Measurements from ENCODE around the gene ZNF608.

ZNF608 gene

DNA sequence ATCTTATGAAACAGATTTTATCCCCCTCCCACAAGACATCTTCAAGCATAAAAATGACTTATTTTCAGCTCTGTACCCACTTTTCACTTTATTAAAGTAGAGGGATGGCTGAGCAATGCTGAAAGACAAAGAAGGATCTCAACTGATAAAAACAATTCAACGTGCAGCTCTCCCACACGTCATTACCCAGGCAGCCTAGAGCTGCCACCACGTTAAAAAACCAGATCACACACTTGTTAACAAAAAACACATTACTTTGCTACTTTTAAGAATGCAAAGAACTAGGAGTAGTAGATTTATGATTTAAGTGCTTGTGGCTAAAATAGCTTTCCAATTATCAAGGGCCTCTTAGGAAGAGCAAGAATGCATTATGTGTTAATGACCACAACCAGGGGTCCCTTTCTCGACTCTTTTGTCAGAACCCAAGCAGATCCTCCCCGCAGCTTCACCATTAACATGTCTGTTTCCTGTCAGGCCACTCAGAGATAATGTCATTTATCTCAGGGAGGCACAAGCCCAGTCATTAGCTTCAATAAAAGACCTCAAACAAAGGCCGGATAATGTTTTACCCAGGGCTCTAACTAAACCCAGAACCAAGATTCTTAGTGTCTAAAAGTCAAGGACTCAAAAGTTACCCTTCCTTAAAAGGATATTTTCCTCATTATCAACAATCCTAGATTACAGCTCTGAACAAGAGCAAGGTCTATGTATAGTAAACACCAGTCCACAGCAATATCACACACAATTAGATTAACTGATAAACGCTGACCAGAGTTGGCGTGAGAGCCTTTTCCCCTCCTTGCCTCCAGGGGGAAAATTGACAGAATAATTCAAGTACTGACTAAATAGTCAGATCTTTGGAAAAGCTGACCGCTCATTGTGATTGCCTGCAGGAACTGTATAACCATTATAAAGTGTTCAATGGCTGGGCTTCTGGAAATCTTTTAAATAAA is 7.5 kb downstream of the ZNF608 start:
- ATAC-seq (replicated peaks), result no peak
- H3K9me3 Mint-ChIP-seq, result peaks cover 0 to 16% of the 10 kb centered on the region in 2 donors
- no peak for DNase-seq
- no peak overlapping the region for H3K4me3 Mint-ChIP-seq
- no peaks in the 10 kb centered on the region for H3K4me1 Mint-ChIP-seq (ENCODE audit: low read depth in 2 of 2)
- no peaks in the 10 kb centered on the region for H3K36me3 Mint-ChIP-seq (ENCODE audit: insufficient read depth)
- no peak overlapping the region for H3K27ac Mint-ChIP-seq
- peaks cover 7 to 13% of the 10 kb centered on the region in 2 donors for H3K27me3 Mint-ChIP-seq

- no peak overlapping the region for H3K4me3 Mint-ChIP-seq
- no peak overlapping the region for H3K27ac Mint-ChIP-seq
- H3K4me1 Mint-ChIP-seq (ENCODE audit: low read depth in 2 of 2), result no peaks in the 10 kb centered on the region
Observed at GRCh38 chr5:124737651-124738050, 8.8 kb downstream of the ZNF608 start.

DNA sequence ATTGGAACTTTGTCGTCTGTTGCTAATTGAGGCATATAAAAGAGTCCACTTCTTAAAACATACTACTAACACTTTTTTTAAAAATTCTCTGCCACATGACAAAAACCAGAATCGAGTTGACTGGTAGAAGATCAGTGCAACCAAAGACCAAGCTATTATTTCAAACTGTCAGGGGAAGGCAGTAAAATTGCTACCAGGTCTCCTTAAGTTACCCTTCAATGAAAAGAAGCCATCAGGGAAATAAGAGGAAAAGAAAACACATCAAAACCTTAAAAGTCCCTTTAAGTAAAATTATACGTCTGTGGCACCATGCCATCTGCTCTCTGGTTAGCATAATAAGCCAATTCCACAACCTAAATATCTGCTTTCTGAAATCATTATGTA is 9.6 kb downstream of the ZNF608 start:
- no peaks in the 10 kb centered on the region for H3K36me3 Mint-ChIP-seq (ENCODE audit: insufficient read depth)
- H3K4me1 Mint-ChIP-seq (ENCODE audit: low read depth in 2 of 2), result no peaks in the 10 kb centered on the region
- peaks cover 0 to 16% of the 10 kb centered on the region in 2 donors for H3K9me3 Mint-ChIP-seq
- ATAC-seq (replicated peaks), result no peak
- DNase-seq, result no peak
- H3K4me3 Mint-ChIP-seq, result no peak overlapping the region
- H3K27ac Mint-ChIP-seq, result no peak overlapping the region
- peaks cover 7 to 13% of the 10 kb centered on the region in 2 donors for H3K27me3 Mint-ChIP-seq

More at GRCh38 chr5:124737651-124738050, 8.8 kb downstream of the ZNF608 start:
- DNase-seq (no peak), ATAC-seq (replicated peaks) (no peak)
- H3K36me3 Mint-ChIP-seq (ENCODE audit: insufficient read depth), result no peaks in the 10 kb centered on the region
- H3K9me3 Mint-ChIP-seq, result peaks cover 0 to 16% of the 10 kb centered on the region in 2 donors
- H3K27me3 Mint-ChIP-seq, result peaks cover 7 to 13% of the 10 kb centered on the region in 2 donors

GRCh38 chr5:124736082-124736804 is 10.2 kb downstream of the ZNF608 start:
- ATAC-seq (replicated peaks) (no peak), DNase-seq (no peak)
- Mint-ChIP-seq H3K27ac (no peak overlapping the region), H3K36me3 (ENCODE audit: insufficient read depth) (no peaks in the 10 kb centered on the region), H3K27me3 (peaks cover 7 to 9% of the 10 kb centered on the region in 2 donors), H3K4me1 (ENCODE audit: low read depth in 2 of 2) (no peaks in the 10 kb centered on the region), H3K4me3 (no peak overlapping the region), H3K9me3 (peaks cover 0 to 16% of the 10 kb centered on the region in 2 donors)

DNA sequence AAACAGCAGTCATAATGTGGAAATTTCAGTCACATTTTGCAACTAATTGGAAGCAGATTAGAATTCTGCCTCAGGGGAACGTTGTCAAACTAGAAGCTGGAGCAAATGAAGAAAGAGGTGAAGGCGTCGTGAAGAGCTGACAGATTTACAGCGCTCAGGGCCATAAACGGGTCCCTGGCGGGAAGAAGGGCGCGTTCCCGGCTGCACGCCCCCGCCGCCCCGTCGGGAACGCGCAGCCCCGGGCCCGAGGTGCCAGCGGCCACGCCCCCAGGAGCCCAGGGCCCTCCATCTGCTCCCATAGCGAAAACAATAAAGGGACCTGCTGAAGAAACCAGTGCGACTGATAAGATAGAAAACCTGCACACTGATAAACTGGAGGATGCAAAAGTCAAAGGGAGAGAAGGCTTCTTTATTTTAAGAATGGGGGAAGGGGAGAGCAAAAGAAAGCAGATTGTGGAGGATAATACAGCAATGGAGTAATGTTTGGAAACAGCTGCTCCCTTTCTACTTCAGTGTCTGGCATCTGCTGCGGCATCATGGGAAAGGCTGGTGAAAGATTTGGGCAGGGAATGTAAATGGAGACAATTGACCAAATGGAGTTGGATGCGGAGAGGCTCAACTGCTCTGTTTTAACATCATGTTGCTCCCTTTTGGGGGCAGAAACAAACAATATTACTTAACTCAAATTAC is 11.1 kb downstream of the ZNF608 start:
- Mint-ChIP-seq H3K27me3 (peaks cover 7% of the 10 kb centered on the region in 2 donors), H3K4me3 (no peak overlapping the region), H3K4me1 (ENCODE audit: low read depth in 2 of 2) (no peaks in the 10 kb centered on the region), H3K27ac (no peak overlapping the region), H3K9me3 (peaks cover 0 to 16% of the 10 kb centered on the region in 2 donors), H3K36me3 (ENCODE audit: insufficient read depth) (no peaks in the 10 kb centered on the region)
- ATAC-seq (replicated peaks) (no peak), DNase-seq (no peak)

- peaks cover 7% of the 10 kb centered on the region in 2 donors for H3K27me3 Mint-ChIP-seq
- H3K4me3 Mint-ChIP-seq, result no peak overlapping the region
- peaks cover 0 to 11% of the 10 kb centered on the region in 2 donors for H3K9me3 Mint-ChIP-seq
- no peak for ATAC-seq (replicated peaks)
- H3K27ac Mint-ChIP-seq, result no peak overlapping the region
- DNase-seq, result no peak
- no peaks in the 10 kb centered on the region for H3K4me1 Mint-ChIP-seq (ENCODE audit: low read depth in 2 of 2)
- no peaks in the 10 kb centered on the region for H3K36me3 Mint-ChIP-seq (ENCODE audit: insufficient read depth)
Observed at GRCh38 chr5:124734574-124735168, 11.8 kb downstream of the ZNF608 start.

DNA sequence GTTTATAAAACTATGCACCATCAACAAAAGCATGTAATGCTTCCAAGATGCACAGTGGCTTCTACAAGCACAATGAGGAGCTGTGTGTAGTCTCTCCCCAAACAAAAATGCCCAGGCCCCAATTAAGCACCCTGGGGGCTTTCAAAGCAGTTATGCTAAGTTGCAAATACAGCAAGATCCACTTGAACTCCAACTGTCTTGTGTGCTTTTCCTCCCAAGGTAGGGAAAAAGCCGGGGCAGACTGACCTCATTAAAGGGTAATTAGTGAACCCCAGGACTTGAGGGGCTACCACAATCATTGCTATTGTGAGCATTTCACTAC is 13.1 kb downstream of the ZNF608 start:
- H3K36me3 Mint-ChIP-seq (ENCODE audit: insufficient read depth), result no peaks in the 10 kb centered on the region
- no peak for ATAC-seq (replicated peaks)
- peaks cover 7% of the 10 kb centered on the region in 2 donors for H3K27me3 Mint-ChIP-seq
- DNase-seq, result no peak
- peaks cover 0 to 11% of the 10 kb centered on the region in 2 donors for H3K9me3 Mint-ChIP-seq
- H3K4me1 Mint-ChIP-seq (ENCODE audit: low read depth in 2 of 2), result no peaks in the 10 kb centered on the region
- H3K27ac Mint-ChIP-seq, result no peak overlapping the region
- H3K4me3 Mint-ChIP-seq, result no peak overlapping the region

GRCh38 chr5:124732428-124733328 is 13.8 kb downstream of the ZNF608 start:
- peaks cover 7% of the 10 kb centered on the region in 2 donors for H3K27me3 Mint-ChIP-seq
- DNase-seq, result no peak
- H3K27ac Mint-ChIP-seq, result no peak overlapping the region
- H3K9me3 Mint-ChIP-seq, result peaks cover 0 to 11% of the 10 kb centered on the region in 2 donors
- no peaks in the 10 kb centered on the region for H3K36me3 Mint-ChIP-seq (ENCODE audit: insufficient read depth)
- ATAC-seq (replicated peaks), result no peak
- H3K4me3 Mint-ChIP-seq, result no peak overlapping the region
- H3K4me1 Mint-ChIP-seq (ENCODE audit: low read depth in 2 of 2), result no peaks in the 10 kb centered on the region

- DNase-seq, result no peak
- no peak for ATAC-seq (replicated peaks)
- no peaks in the 10 kb centered on the region for H3K4me1 Mint-ChIP-seq (ENCODE audit: low read depth in 2 of 2)
- no peak overlapping the region for H3K4me3 Mint-ChIP-seq
- no peaks in the 10 kb centered on the region for H3K36me3 Mint-ChIP-seq (ENCODE audit: insufficient read depth)
- peaks cover 2 to 7% of the 10 kb centered on the region in 2 donors for H3K27me3 Mint-ChIP-seq
- H3K9me3 Mint-ChIP-seq, result peaks cover 9 to 23% of the 10 kb centered on the region in 2 donors
- H3K27ac Mint-ChIP-seq, result no peak overlapping the region
Observed at GRCh38 chr5:124730381-124730780, 16.1 kb downstream of the ZNF608 start.

DNA sequence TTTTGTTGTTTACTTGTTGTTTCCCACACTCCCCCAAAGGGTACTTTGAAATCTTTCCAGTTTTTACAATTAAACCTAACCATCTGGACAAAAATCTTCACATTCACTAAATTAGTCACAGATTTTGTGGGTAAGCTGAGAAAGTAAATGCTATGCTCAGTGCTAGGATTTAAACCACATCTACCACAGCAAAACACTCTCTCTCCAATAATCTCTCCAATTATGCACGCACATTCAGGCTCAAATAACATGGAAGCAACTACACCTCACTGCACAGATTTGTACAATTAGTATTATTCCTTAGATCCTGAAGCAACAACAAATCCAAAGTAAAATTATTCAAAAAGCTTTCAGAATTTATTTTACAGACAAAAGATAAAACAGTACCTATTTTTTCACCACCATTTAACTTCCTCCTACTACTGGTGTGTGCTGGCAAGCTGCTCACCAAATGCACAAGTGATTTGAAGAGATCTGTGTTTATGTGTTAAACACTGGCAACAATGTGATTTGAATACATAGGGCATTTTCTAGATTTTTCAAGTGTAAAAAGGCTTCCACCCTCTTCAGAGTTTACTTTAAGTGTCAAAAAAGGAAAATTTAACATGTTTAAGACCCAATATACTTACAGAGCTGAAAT is 16.6 kb downstream of the ZNF608 start:
- Mint-ChIP-seq H3K4me3 (no peak overlapping the region), H3K9me3 (peaks cover 9 to 22% of the 10 kb centered on the region in 2 donors), H3K27me3 (peaks cover 0 to 1% of the 10 kb centered on the region in 2 donors), H3K4me1 (ENCODE audit: low read depth in 2 of 2) (no peaks in the 10 kb centered on the region), H3K36me3 (ENCODE audit: insufficient read depth) (no peaks in the 10 kb centered on the region), H3K27ac (no peak overlapping the region)
- ATAC-seq (replicated peaks) (no peak), DNase-seq (no peak)

DNA sequence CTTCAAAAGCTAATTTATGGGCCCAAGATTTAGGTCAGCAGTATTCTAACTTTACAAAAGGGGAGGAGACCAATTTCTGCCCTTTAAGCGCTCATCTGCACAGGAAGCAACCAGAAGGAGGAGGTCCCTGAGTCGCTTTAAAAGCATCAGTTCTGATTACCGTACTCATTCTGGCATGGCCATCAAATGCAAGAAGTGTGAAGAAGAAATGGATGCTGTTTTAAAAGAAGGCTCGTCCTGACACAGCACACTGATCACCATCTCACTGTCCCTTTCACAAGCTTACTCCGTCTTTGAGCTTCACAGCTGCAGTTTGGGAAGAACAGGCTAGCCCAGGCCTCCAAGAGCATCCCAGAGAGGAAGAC is 17.5 kb downstream of the ZNF608 start:
- Mint-ChIP-seq H3K27ac (no peak overlapping the region), H3K27me3 (no peaks in the 10 kb centered on the region), H3K4me1 (ENCODE audit: low read depth in 2 of 2) (no peaks in the 10 kb centered on the region), H3K9me3 (peaks cover 9 to 22% of the 10 kb centered on the region in 2 donors), H3K4me3 (no peak overlapping the region), H3K36me3 (ENCODE audit: insufficient read depth) (no peaks in the 10 kb centered on the region)
- no peak for ATAC-seq (replicated peaks)
- no peak for DNase-seq

DNA sequence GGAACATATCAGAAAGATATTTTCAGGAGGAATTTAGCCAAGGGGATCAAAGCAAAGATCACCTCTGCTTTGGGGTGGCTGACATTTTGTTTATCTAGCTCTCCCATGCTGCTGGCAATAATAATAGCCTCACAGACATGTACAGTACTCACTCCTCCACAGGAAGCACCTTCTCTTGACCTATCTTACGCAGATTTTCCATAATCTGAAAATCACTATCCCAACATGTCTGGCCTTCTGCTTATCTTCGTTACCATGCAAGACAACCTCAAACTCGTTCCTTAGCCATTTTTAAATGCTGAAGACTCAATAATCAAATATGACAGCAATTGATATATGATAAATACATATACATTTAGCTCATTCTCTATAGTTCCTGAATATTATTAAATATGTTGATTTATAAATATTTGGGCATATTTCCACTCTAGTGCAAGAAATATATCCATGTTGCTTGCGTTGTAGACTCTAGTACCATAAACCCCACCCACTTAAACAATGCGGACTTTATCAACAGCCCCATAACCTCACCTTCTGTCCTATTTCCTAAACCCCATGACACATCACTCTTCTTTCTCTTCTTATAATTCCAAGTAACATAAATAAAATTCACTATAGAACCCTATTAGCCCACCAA is 18.0 kb downstream of the ZNF608 start:
- Mint-ChIP-seq H3K9me3 (peaks cover 9 to 22% of the 10 kb centered on the region in 2 donors), H3K4me1 (ENCODE audit: low read depth in 2 of 2) (no peaks in the 10 kb centered on the region), H3K36me3 (ENCODE audit: insufficient read depth) (no peaks in the 10 kb centered on the region), H3K27ac (no peak overlapping the region), H3K4me3 (no peak overlapping the region), H3K27me3 (no peaks in the 10 kb centered on the region)
- no peak for DNase-seq
- no peak for ATAC-seq (replicated peaks)
